HEK293T (cell line): Measurements from ENCODE around the gene ERBB4.

Experiments
- ARNT ChIP-seq: fragments of 450-650 bp; IDR thresholded peaks from 2 replicates; pipeline ENCODE4 v1.6.1; 2017; ENCODE audit warnings: mild to moderate bottlenecking
- CTBP1 ChIP-seq: fragments of 450-650 bp; IDR thresholded peaks from 2 replicates; pipeline ENCODE4 v1.6.1; 2016; ENCODE audit warnings: borderline replicate concordance
- FOXA1 ChIP-seq: fragments of 450-650 bp; IDR thresholded peaks from 2 replicates; pipeline ENCODE4 v1.6.1; 2016; ENCODE audit warnings: mild to moderate bottlenecking
- FOXK2 ChIP-seq: fragments of 450-650 bp; IDR thresholded peaks from 2 replicates; pipeline ENCODE4 v1.6.1; 2016; ENCODE audit warnings: mild to moderate bottlenecking
- FOXM1 ChIP-seq: fragments of 450-650 bp; IDR thresholded peaks from 2 replicates; pipeline ENCODE4 v1.6.1; 2017; ENCODE audit warnings: mild to moderate bottlenecking, borderline replicate concordance
- HDGF ChIP-seq: fragments of 450-650 bp; IDR thresholded peaks from 2 replicates; pipeline ENCODE4 v1.6.1; 2017; ENCODE audit warnings: antibody characterized with exemption, borderline replicate concordance
- L3MBTL2 ChIP-seq: fragments of 450-650 bp; conservative IDR thresholded peaks from 2 replicates; pipeline ENCODE4 v1.6.1; 2016; ENCODE audit warnings: mild to moderate bottlenecking
- SP1 ChIP-seq: fragments of 450-650 bp; IDR thresholded peaks from 2 replicates; pipeline ENCODE4 v1.6.1; 2017
- SUZ12 ChIP-seq: fragments of 450-650 bp; IDR thresholded peaks from 2 replicates; pipeline ENCODE4 v1.6.1; 2016; ENCODE audit warnings: mild to moderate bottlenecking
- TARDBP ChIP-seq: fragments of 450-650 bp; IDR thresholded peaks from 2 replicates; pipeline ENCODE4 v1.6.1; 2016
- TF ChIP-seq, protein P1 (sequence below): fragments of 450-650 bp; IDR thresholded peaks from 2 replicates; pipeline ENCODE4 v1.6.1; 2016

DNA sequence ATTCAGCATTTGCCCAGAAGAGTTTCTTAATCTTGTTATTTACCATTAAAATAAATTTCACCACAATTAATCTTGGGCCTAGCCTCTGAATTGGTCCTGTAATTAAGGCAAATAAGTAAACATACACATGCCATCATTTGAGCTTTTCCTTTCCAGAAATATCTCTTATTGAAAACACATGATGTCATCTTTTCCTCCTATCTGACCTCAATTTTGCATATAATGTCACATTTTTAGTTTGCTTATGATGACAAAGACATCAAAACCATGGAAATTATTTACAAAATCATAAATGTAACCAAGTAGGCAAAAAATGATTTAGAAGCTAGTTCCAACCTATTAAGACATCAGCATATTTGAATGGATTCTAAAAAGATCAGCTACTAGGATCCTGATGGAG lies 915.5 kb downstream of the ERBB4 start:
- TF ChIP-seq SUZ12 = no peak
- TF ChIP-seq SP1 = no peak
- TF ChIP-seq FOXK2 = no peak
- TF ChIP-seq HDGF = no peak
- TF ChIP-seq CTBP1 = no peak
- TF ChIP-seq FOXA1 = no peak
- TF ChIP-seq ARNT = no peak
- no peak for TF ChIP-seq L3MBTL2
- TF ChIP-seq FOXM1 = no peak
- TF ChIP-seq, protein P1, sequence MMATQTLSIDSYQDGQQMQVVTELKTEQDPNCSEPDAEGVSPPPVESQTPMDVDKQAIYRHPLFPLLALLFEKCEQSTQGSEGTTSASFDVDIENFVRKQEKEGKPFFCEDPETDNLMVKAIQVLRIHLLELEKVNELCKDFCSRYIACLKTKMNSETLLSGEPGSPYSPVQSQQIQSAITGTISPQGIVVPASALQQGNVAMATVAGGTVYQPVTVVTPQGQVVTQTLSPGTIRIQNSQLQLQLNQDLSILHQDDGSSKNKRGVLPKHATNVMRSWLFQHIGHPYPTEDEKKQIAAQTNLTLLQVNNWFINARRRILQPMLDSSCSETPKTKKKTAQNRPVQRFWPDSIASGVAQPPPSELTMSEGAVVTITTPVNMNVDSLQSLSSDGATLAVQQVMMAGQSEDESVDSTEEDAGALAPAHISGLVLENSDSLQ = no peak
- no peak for TF ChIP-seq TARDBP
